GM12801 (cell line): ENCODE data around the gene SFT2D1.

ENCODE experiments used
- CTCF ChIP-seq: IDR thresholded peaks from one replicate; pipeline ENCODE4 v1.5.1; 2011; ENCODE audit warnings: control low read depth; ENCODE audit not compliant: insufficient read length; ENCODE audit errors: extremely low read depth

The SFT2D1 gene

GRCh38 chr6:166335378-166336302, 6.7 kb downstream of the SFT2D1 start:
- no peak for TF ChIP-seq CTCF

- no peak for TF ChIP-seq CTCF
Observed at GRCh38 chr6:166334878-166335277, 7.5 kb downstream of the SFT2D1 start.

GRCh38 chr6:166333172-166333995, 9.0 kb downstream of the SFT2D1 start:
- TF ChIP-seq CTCF: no peak

GRCh38 chr6:166331503-166332415, 10.6 kb downstream of the SFT2D1 start:
- TF ChIP-seq CTCF: no peak

- TF ChIP-seq CTCF: no peak
Observed at GRCh38 chr6:166330612-166331011, 11.7 kb downstream of the SFT2D1 start.

- no peak for TF ChIP-seq CTCF
Observed at GRCh38 chr6:166325383-166326042, 16.8 kb downstream of the SFT2D1 start.
